HEK293T (cell line): ENCODE measurements around the gene MMP24.

Experiments used
- BHLHE40 ChIP-seq: fragments of 450-650 bp; IDR thresholded peaks from 2 replicates; pipeline ENCODE4 v1.6.1; 2016; ENCODE audit warnings: mild to moderate bottlenecking, moderate library complexity, borderline replicate concordance
- ELF4 ChIP-seq: fragments of 450-650 bp; IDR thresholded peaks from 2 replicates; pipeline ENCODE4 v1.6.1; 2017; ENCODE audit warnings: antibody characterized with exemption
- FOXA1 ChIP-seq: fragments of 450-650 bp; IDR thresholded peaks from 2 replicates; pipeline ENCODE4 v1.6.1; 2016; ENCODE audit warnings: mild to moderate bottlenecking
- FOXK2 ChIP-seq: fragments of 450-650 bp; IDR thresholded peaks from 2 replicates; pipeline ENCODE4 v1.6.1; 2016; ENCODE audit warnings: mild to moderate bottlenecking
- HDGF ChIP-seq: fragments of 450-650 bp; IDR thresholded peaks from 2 replicates; pipeline ENCODE4 v1.6.1; 2017; ENCODE audit warnings: antibody characterized with exemption, borderline replicate concordance
- SP1 ChIP-seq: fragments of 450-650 bp; IDR thresholded peaks from 2 replicates; pipeline ENCODE4 v1.6.1; 2017
- TF ChIP-seq, protein P1 (sequence below): fragments of 450-650 bp; IDR thresholded peaks from 2 replicates; pipeline ENCODE4 v1.6.1; 2016

GRCh38 chr20:35200267-35200666 is 26.2 kb upstream of the MMP24 start:
- TF ChIP-seq HDGF (no peak), SP1 (no peak), FOXA1 (no peak), BHLHE40 (no peak), ELF4 (no peak), FOXK2 (no peak)
- TF ChIP-seq, protein P1, sequence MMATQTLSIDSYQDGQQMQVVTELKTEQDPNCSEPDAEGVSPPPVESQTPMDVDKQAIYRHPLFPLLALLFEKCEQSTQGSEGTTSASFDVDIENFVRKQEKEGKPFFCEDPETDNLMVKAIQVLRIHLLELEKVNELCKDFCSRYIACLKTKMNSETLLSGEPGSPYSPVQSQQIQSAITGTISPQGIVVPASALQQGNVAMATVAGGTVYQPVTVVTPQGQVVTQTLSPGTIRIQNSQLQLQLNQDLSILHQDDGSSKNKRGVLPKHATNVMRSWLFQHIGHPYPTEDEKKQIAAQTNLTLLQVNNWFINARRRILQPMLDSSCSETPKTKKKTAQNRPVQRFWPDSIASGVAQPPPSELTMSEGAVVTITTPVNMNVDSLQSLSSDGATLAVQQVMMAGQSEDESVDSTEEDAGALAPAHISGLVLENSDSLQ, result no peak
